CD14-positive monocyte (primary cell): ENCODE results near the gene SPATA31E1. TPM values are rescaled to one million over a fixed set of nuclear protein-coding genes. Genes with fewer than 3 reads are reported as not detected.
"Not testable (repeated sequence)": the region's sequence is repeated elsewhere in the genome, so short reads cannot be mapped to it uniquely, and the experiment has no call there.

Experiments
- DNase-seq, 3 donors: peaks; one replicate each; pipeline ENCODE4 v3.0.0-alpha.2; 2011 to 2022
- H2AFZ ChIP-seq: 2 replicates; pipeline ENCODE4 v1.6.0; 2012; ENCODE audit warnings: mild to moderate bottlenecking, low read depth, low read length, inconsistent platforms; ENCODE audit not compliant: insufficient read depth, poor library complexity, severe bottlenecking
- H3K27ac ChIP-seq, 2 donors: 1 replicate in 1 of 2; 2 replicates in 1 of 2; pipeline ENCODE4 v1.5.1; 2012 to 2013; ENCODE audit warnings: low read length in 2 of 2, control low read depth in 1 of 2, inconsistent platforms in 1 of 2, low read depth in 1 of 2, mild to moderate bottlenecking in 1 of 2
- H3K27me3 ChIP-seq, 2 donors: one replicate each; pipeline versions ENCODE4 v1.6.0 to v1.6.1; 2011 to 2013; ENCODE audit warnings: low read length in 2 of 2; ENCODE audit not compliant: control insufficient read depth in 2 of 2, insufficient read depth in 2 of 2
- H3K36me3 ChIP-seq, 2 donors: replicated peaks in 1 of 2; 1 replicate in 1 of 2; 2 replicates in 1 of 2; pipeline versions ENCODE4 v1.5.1 to v1.6.1; 2012 to 2013; ENCODE audit warnings: low read length in 2 of 2, control low read depth in 1 of 2, inconsistent platforms in 1 of 2, mild to moderate bottlenecking in 1 of 2; ENCODE audit not compliant: insufficient read depth in 2 of 2, control insufficient read depth in 1 of 2
- H3K4me1 ChIP-seq, 2 donors: 1 replicate in 1 of 2; 2 replicates in 1 of 2; pipeline versions ENCODE4 v1.5.1 to v1.6.1; 2012 to 2013; ENCODE audit warnings: low read length in 2 of 2, control low read depth in 1 of 2, inconsistent platforms in 1 of 2, mild to moderate bottlenecking in 1 of 2, moderate library complexity in 1 of 2; ENCODE audit not compliant: insufficient read depth in 2 of 2, control insufficient read depth in 1 of 2
- H3K4me2 ChIP-seq: replicated peaks from 2 replicates; pipeline ENCODE3; 2012; ENCODE audit warnings: low read length, moderate library complexity, mild to moderate bottlenecking; ENCODE audit not compliant: poor library complexity, severe bottlenecking; ENCODE audit errors: extremely low read depth
- H3K4me3 ChIP-seq, 3 experiments: fragments of 200-600 bp in 1 of 3; sonication (generic) in 1 of 3; replicated peaks in 1 of 3; 1 replicate in 2 of 3; 2 replicates in 1 of 3; pipeline ENCODE4 v1.5.1; 2011 to 2013; ENCODE audit warnings: low read length in 3 of 3, mild to moderate bottlenecking in 3 of 3, control low read depth in 2 of 3, low read depth in 2 of 3, inconsistent platforms in 1 of 3, moderate library complexity in 1 of 3
- H3K79me2 ChIP-seq: 2 replicates; pipeline ENCODE4 v1.6.0; 2012; ENCODE audit warnings: mild to moderate bottlenecking, control low read depth, inconsistent platforms, low read length, moderate library complexity; ENCODE audit not compliant: insufficient read depth
- H3K9ac ChIP-seq: 2 replicates; pipeline ENCODE4 v1.6.0; 2017; ENCODE audit warnings: low read length, mild to moderate bottlenecking; ENCODE audit not compliant: insufficient read depth, poor library complexity, severe bottlenecking
- H3K9me3 ChIP-seq, 2 donors: replicated peaks in 1 of 2; 1 replicate in 1 of 2; 2 replicates in 1 of 2; pipeline versions ENCODE4 v1.5.1 to v1.6.1; 2012 to 2013; ENCODE audit warnings: low read length in 2 of 2, control low read depth in 1 of 2; ENCODE audit not compliant: control insufficient read depth in 1 of 2, insufficient read depth in 1 of 2
- H4K20me1 ChIP-seq: 2 replicates; pipeline ENCODE4 v1.6.0; 2012; ENCODE audit warnings: mild to moderate bottlenecking, low read length, control low read depth, moderate library complexity; ENCODE audit not compliant: insufficient read depth
- H3K27ac Mint-ChIP-seq, 7 donors: one replicate each; pipeline ENCODE4 v1.8.0; 2020; ENCODE audit warnings: mild to moderate bottlenecking in 7 of 7, mixed read lengths in 7 of 7, moderate library complexity in 6 of 7, inconsistent platforms in 2 of 7
- H3K27me3 Mint-ChIP-seq, 3 donors: one replicate each; pipeline ENCODE4 v1.8.0; 2021 to 2022; ENCODE audit warnings: low read depth in 3 of 3, mild to moderate bottlenecking in 3 of 3, mixed read lengths in 3 of 3, moderate library complexity in 3 of 3, inconsistent platforms in 1 of 3
- H3K36me3 Mint-ChIP-seq, 2 donors: one replicate each; pipeline ENCODE4 v1.8.0; 2020; ENCODE audit warnings: mixed read lengths in 2 of 2, inconsistent platforms in 1 of 2, mild to moderate bottlenecking in 1 of 2
- H3K4me1 Mint-ChIP-seq: one replicate; pipeline ENCODE4 v1.8.0; 2020; ENCODE audit warnings: mild to moderate bottlenecking, mixed read lengths
- H3K4me3 Mint-ChIP-seq, 2 donors: one replicate each; pipeline ENCODE4 v1.8.0; 2020; ENCODE audit warnings: mild to moderate bottlenecking in 2 of 2, mixed read lengths in 2 of 2, moderate library complexity in 1 of 2
- H3K9me3 Mint-ChIP-seq, 7 donors: one replicate each; pipeline ENCODE4 v1.8.0; 2020 to 2022; ENCODE audit warnings: mixed read lengths in 7 of 7, mild to moderate bottlenecking in 6 of 7, moderate library complexity in 6 of 7, inconsistent platforms in 2 of 7
- WGBS: methylation state at CpG from one replicate; pipeline ENCODE4 v1.1.5; 2013; ENCODE audit warnings: missing lambda C conversion rate; ENCODE audit not compliant: insufficient coverage; 5-methylcytosine and 5-hydroxymethylcytosine counted together
- intact Hi-C, 2 donors: fragments of 100-400 bp; cut with micrococcal nuclease; formaldehyde crosslinking; loops; one replicate each; pipeline versions ENCODE4 v1.15.0 to v1.15.1; 2023
- polyA plus RNA-seq, 3 donors: library from polyadenylated mRNA; depleted of rRNA in 1 of 3; unstranded in 2 of 3; stranded (reverse) in 1 of 3; fragments of 300-500 nt in 2 of 3; fragments of >200 nt in 1 of 3; fragmentation: Illumina TruSeq in 2 of 3; gene quantifications; 1 replicate in 2 of 3; 2 replicates in 1 of 3; pipeline ENCODE4 v1.2.3, GENCODE V29; 2012 to 2021

Gene SPATA31E1
- polyA plus RNA-seq, 3 donors, result 0.01 TPM; not detected in 2

DNA sequence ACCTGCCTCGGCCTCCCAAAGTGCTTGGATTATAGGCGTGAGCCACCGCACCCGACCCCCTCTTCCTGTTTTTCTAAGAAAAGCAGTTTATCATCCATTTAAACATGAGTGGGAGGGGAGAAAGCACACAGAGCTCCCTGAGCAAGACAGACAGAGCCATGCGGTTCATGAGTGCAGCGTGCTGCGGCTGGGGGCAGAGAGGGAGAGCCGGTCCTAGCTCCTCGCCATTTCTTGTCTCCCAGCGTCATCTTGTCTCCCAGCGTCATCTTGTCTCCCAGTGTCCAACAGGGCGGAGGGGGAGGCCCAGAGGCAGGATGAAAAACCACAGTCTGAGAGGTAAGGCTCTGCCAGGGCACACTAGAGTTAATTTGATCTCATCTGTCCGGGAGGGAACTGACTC lies 36.3 kb downstream of the SPATA31E1 start:
- H3K4me1 ChIP-seq, H3K9me3 Mint-ChIP-seq, H3K4me3 ChIP-seq, H3K9me3 ChIP-seq, H3K27ac ChIP-seq, H4K20me1 ChIP-seq, DNase-seq, H3K27ac Mint-ChIP-seq, H3K27me3 ChIP-seq, H2AFZ ChIP-seq, intact Hi-C loops, H3K4me1 Mint-ChIP-seq, H3K36me3 ChIP-seq, H3K79me2 ChIP-seq, H3K4me3 Mint-ChIP-seq, H3K27me3 Mint-ChIP-seq, H3K36me3 Mint-ChIP-seq, H3K9ac ChIP-seq, H3K4me2 ChIP-seq: not testable (repeated sequence)
- 43% methylated on average over 5 of the region's 13 CpGs for WGBS

DNA sequence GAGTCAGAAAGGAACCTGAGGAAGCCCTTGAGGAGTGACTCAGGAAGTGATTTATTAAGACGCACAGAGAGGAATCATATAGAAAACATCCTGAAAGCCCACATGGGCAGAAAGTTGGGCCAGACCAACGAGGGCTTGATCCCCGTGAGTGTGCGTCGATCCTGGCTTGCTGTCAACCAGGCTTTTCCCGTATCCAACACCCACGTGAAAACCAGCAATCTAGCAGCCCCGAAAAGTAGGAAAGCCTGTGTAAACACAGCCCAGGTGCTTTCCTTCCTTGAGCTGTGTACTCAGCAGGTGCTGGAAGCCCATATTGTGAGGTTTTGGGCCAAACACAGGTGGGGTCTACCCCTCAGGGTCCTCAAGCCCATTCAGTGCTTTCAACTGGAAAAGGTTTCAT lies 38.9 kb downstream of the SPATA31E1 start:
- intact Hi-C loops, H4K20me1 ChIP-seq, H2AFZ ChIP-seq, H3K9me3 Mint-ChIP-seq, H3K9me3 ChIP-seq, H3K4me1 ChIP-seq, H3K27me3 Mint-ChIP-seq, H3K79me2 ChIP-seq, H3K27me3 ChIP-seq, H3K4me1 Mint-ChIP-seq, H3K4me3 ChIP-seq, H3K27ac Mint-ChIP-seq, H3K4me3 Mint-ChIP-seq, H3K36me3 ChIP-seq, H3K36me3 Mint-ChIP-seq, H3K27ac ChIP-seq, H3K4me2 ChIP-seq, DNase-seq, H3K9ac ChIP-seq: not testable (repeated sequence)
- WGBS, result 86% methylated on average over 6 of the region's 8 CpGs

DNA sequence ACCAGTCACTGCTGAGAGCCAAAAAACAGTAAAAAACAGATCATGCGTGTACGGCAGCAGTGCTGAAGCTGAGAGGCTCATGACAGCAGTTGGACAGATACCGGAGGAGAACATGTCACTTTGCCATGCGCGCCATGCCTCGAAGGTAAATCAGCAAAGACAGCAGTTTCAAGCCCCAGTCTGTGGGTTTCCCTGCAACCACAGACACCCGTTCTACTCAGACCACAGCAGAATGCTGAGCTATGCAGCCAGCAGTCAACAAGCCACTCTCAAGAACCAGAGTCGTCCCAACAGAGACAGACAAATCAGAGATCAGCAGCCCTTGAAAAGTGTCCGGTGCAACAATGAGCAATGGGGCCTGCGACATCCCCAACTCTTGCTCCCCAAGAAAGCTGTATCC lies 40.3 kb downstream of the SPATA31E1 start:
- H3K27me3 Mint-ChIP-seq, result not testable (repeated sequence)

DNA sequence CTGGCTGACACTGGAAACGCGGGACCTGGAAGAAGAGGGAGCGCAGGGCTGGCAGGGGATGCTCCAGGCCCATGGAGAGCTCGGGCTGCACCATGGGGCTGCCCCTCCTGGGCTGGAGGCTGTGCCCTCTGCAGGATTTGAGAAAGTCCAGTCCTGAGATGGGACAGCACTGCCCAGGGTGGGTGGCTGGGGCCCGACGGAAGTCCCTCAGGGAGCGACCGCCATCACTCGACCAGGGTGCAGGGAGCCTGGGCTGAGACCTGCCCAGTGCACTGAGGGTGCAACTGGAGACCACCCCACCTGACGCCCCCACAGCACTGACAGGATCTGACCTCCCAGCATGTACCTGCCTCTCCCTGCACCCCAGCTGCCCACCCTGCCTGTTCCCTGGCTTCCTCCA lies 42.2 kb downstream of the SPATA31E1 start:
- intact Hi-C loops, H3K36me3 ChIP-seq, H3K9me3 Mint-ChIP-seq, H3K4me3 ChIP-seq, H3K4me2 ChIP-seq, H3K9ac ChIP-seq, H3K27ac Mint-ChIP-seq, H3K27ac ChIP-seq, H3K79me2 ChIP-seq, H3K9me3 ChIP-seq, H3K27me3 ChIP-seq, H4K20me1 ChIP-seq, H3K4me3 Mint-ChIP-seq, H3K4me1 ChIP-seq, H2AFZ ChIP-seq, H3K27me3 Mint-ChIP-seq, DNase-seq, H3K4me1 Mint-ChIP-seq, H3K36me3 Mint-ChIP-seq: not testable (repeated sequence)
- 100% methylated on average over 7 of the region's 10 CpGs for WGBS

More for the DNA sequence above, 40.3 kb downstream of the SPATA31E1 start:
- H3K27ac ChIP-seq, H3K27ac Mint-ChIP-seq, H2AFZ ChIP-seq, DNase-seq, intact Hi-C loops, H3K36me3 Mint-ChIP-seq, H3K4me3 Mint-ChIP-seq, H3K4me1 ChIP-seq, H3K9me3 Mint-ChIP-seq, H3K9ac ChIP-seq, H3K4me1 Mint-ChIP-seq, H3K4me2 ChIP-seq, H3K9me3 ChIP-seq, H3K27me3 ChIP-seq, H4K20me1 ChIP-seq, H3K36me3 ChIP-seq, H3K79me2 ChIP-seq, H3K4me3 ChIP-seq: not testable (repeated sequence)
- 0% methylated on average over 5 of the region's 10 CpGs for WGBS
